BLaER1 treated with 17β-estradiol and CSF1 and Interleukin-3, amounts not matched to agents 10 nM and 100 nM (cell line): Measurements from ENCODE around the gene CCKAR.

ENCODE experiments used
- H3K27ac ChIP-seq, 11 experiments: shearing (Covaris generic); formaldehyde crosslinking; 2 replicates each; pipeline ENCODE4 v1.8.1; 2022
- H3K27me3 ChIP-seq, 11 experiments: shearing (Covaris generic); formaldehyde crosslinking; 2 replicates each; pipeline ENCODE4 v1.8.1; 2022
- H3K36me3 ChIP-seq, 11 experiments: shearing (Covaris generic); formaldehyde crosslinking; 2 replicates each; pipeline ENCODE4 v1.8.1; 2022
- H3K4me1 ChIP-seq, 10 experiments: shearing (Covaris generic); formaldehyde crosslinking; 2 replicates each; pipeline ENCODE4 v1.8.1; 2022
- H3K4me2 ChIP-seq, 11 experiments: shearing (Covaris generic); formaldehyde crosslinking; 2 replicates each; pipeline ENCODE4 v1.8.1; 2022
- H3K4me3 ChIP-seq, 10 experiments: shearing (Covaris generic); formaldehyde crosslinking; 2 replicates each; pipeline ENCODE4 v1.8.1; 2022
- H3K9ac ChIP-seq, 11 experiments: shearing (Covaris generic); formaldehyde crosslinking; 2 replicates each; pipeline ENCODE4 v1.8.1; 2022
- H3K9me3 ChIP-seq, 11 experiments: shearing (Covaris generic); formaldehyde crosslinking; replicated peaks in 1 of 11; 2 replicates each; pipeline ENCODE4 v1.8.1; 2022
- H4K20me1 ChIP-seq, 11 experiments: shearing (Covaris generic); formaldehyde crosslinking; 2 replicates each; pipeline ENCODE4 v1.8.1; 2022
- Cebpa-rat ChIP-seq, 11 experiments: shearing (Covaris generic); IDR thresholded peaks; 2 replicates each; pipeline ENCODE4 v1.8.1; 2022

Gene CCKAR

DNA sequence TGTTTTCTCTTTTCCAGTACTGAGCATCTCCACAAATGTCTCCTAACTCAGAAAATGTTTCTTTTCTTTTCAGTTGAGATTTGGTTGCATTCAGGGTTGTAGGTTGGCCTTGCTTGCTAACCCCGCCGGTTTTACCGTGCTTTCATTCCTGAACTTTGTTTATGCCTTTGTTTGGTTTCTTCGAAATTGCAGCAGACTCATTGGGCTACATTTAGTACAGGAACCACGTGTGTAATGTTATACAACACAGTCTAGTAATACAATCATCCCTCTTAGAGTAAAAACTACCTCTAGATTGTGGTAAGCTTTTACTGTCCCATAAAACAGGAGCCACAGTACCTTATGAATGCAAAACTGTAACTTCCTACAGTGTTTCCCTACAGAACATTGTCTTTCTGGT lies 57.9 kb downstream of the CCKAR start:
- peaks cover 0 to 100% (median 0%) of the 10 kb centered on the region in 11 experiments; a peak in 7 of 22 replicates for H4K20me1 ChIP-seq
- no peak overlapping the region for H3K27ac ChIP-seq
- H3K4me3 ChIP-seq = no peak overlapping the region
- no peak overlapping the region for H3K4me2 ChIP-seq
- H3K27me3 ChIP-seq = no peaks in the 10 kb centered on the region
- peaks cover 79 to 100% (median 94%) of the 10 kb centered on the region in 11 experiments for H3K36me3 ChIP-seq
- no peaks in the 10 kb centered on the region for H3K9me3 ChIP-seq
- no peak overlapping the region for H3K9ac ChIP-seq
- H3K4me1 ChIP-seq = peaks cover 0 to 16% (median 2%) of the 10 kb centered on the region in 10 experiments; a peak in 7 of 20 replicates
- no peak for TF ChIP-seq Cebpa-rat (IDR thresholded peaks at IDR 0.05)

DNA sequence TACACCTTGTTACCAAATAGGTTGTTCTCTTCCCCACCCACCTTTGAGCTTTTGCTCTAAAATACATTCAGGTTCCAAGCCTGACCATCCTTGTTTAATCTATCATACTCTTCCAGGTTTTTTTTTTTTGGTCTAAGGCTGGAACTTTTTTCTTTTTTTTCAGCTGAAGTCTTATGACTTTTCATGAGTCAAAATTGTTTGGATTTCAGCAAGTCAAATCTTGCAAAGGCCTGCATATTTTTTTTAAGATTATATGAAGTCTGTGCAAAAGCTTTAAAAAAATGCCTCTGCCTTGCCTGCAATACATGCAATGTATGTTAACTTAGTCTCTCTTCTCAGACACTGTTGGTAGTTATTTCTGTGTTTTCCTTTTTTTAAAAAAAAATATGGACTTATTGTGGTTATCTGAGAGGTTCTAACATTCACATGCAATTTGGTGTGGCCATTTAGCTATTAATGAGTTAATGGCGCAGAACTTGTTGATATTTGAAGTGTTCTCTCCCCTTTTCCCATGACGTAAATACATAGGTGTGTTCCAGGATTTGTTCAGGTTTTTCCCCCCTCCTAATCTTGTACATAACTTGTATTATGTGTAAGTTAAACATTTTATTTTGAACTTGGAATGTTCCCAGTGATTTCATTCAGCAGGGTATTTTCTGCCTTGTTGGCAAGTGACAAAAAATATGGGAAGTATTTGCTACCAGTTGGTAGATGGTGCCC lies 58.7 kb downstream of the CCKAR start:
- H3K9me3 ChIP-seq = no peaks in the 10 kb centered on the region
- H3K4me2 ChIP-seq = no peak overlapping the region
- no peak overlapping the region for H3K9ac ChIP-seq
- H3K27me3 ChIP-seq = no peaks in the 10 kb centered on the region
- peaks cover 0 to 22% (median 2%) of the 10 kb centered on the region in 10 experiments; a peak in 7 of 20 replicates for H3K4me1 ChIP-seq
- no peak for TF ChIP-seq Cebpa-rat (IDR thresholded peaks at IDR 0.05)
- peaks cover 0 to 100% (median 0%) of the 10 kb centered on the region in 11 experiments; a peak in 8 of 22 replicates for H4K20me1 ChIP-seq
- no peak overlapping the region for H3K4me3 ChIP-seq
- no peak overlapping the region for H3K27ac ChIP-seq
- peaks cover 77 to 100% (median 95%) of the 10 kb centered on the region in 11 experiments for H3K36me3 ChIP-seq
